ENCODE data around the gene TUBGCP2. TPM values are rescaled to one million over a fixed set of nuclear protein-coding genes. Genes with fewer than 3 reads are reported as not detected.

The TUBGCP2 gene
- total RNA-seq, 1 donor from 2014 or later, result 55.4 TPM

DNA sequence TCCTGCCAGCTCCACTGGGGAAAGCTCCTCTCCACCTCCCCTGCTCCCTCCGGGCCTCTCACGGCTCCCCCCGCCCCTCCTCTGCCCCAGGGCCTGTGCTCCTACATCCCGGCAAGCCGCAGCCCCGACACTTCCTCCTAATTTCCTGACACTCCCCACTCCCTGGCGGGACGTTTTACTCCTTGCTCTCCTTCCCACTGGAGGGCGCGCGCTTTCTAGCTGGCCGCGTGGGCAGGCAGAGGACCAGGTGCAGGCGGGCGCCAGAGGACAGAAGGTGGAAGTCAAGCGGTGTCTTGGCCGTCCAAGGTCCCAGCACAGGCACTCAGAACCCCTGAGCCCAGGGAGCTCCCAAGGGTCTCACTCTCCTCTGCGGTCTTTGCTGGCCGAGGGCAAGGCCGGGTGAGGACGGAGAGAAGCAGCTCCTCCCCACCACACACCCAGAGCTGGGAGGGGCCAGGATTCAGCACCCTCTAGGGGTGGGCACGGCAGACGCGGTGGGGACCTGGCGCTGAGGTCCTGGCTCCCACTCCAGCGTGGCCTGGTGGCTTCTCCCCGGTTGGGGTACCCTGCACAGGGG is 51.1 kb downstream of the TUBGCP2 start:
- Histone ChIP-seq H2AFZ (replicated peaks) (peak overlapping the region; percentile 83), H3K79me2 (ENCODE audit: low read depth) (no peaks in the 10 kb centered on the region), H3K27ac (no peak overlapping the region), H3K9ac (no peak overlapping the region), H3K4me3 (peak overlapping the region; percentile 26), H3K36me3 (no peaks in the 10 kb centered on the region), H3F3A (ENCODE audit: low read depth) (peaks cover 8% of the 10 kb centered on the region), H3K4me2 (peak overlapping the region; percentile 74), H3K9me3 (ENCODE audit: low read depth) (no peaks in the 10 kb centered on the region), H3K27me3 (peaks cover 12% of the 10 kb centered on the region), H4K20me1 (ENCODE audit: low read depth) (no peaks in the 10 kb centered on the region), H3K4me1 (peaks cover 19% of the 10 kb centered on the region)
- Mint-ChIP-seq H3K27ac (no peak overlapping the region), H3K4me3 (peak overlapping the region; percentile 63), H3K4me1 (peaks cover 28% of the 10 kb centered on the region), H3K36me3 (no peaks in the 10 kb centered on the region), H3K9me3 (no peaks in the 10 kb centered on the region), H3K27me3 (ENCODE audit: insufficient read depth, low read depth) (peaks cover 7% of the 10 kb centered on the region)
- peak; percentile 70 for DNase-seq (ENCODE audit: low spot score)
- TF ChIP-seq, protein P1, sequence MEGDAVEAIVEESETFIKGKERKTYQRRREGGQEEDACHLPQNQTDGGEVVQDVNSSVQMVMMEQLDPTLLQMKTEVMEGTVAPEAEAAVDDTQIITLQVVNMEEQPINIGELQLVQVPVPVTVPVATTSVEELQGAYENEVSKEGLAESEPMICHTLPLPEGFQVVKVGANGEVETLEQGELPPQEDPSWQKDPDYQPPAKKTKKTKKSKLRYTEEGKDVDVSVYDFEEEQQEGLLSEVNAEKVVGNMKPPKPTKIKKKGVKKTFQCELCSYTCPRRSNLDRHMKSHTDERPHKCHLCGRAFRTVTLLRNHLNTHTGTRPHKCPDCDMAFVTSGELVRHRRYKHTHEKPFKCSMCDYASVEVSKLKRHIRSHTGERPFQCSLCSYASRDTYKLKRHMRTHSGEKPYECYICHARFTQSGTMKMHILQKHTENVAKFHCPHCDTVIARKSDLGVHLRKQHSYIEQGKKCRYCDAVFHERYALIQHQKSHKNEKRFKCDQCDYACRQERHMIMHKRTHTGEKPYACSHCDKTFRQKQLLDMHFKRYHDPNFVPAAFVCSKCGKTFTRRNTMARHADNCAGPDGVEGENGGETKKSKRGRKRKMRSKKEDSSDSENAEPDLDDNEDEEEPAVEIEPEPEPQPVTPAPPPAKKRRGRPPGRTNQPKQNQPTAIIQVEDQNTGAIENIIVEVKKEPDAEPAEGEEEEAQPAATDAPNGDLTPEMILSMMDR (IDR thresholded peaks at IDR 0.05), result peak; percentile 39
- TF ChIP-seq EZH2phosphoT487 (IDR thresholded peaks at IDR 0.05), result no peak
- TF ChIP-seq EZH2 (IDR thresholded peaks at IDR 0.05), result no peak

GRCh38 chr10:133255323-133255722 is 53.3 kb downstream of the TUBGCP2 start:
- Mint-ChIP-seq H3K36me3 (no peaks in the 10 kb centered on the region), H3K9me3 (no peaks in the 10 kb centered on the region), H3K4me1 (peaks cover 25% of the 10 kb centered on the region), H3K27ac (no peak overlapping the region), H3K27me3 (ENCODE audit: insufficient read depth, low read depth) (peaks cover 6% of the 10 kb centered on the region), H3K4me3 (no peak overlapping the region)
- H3K9me3 ChIP-seq (ENCODE audit: low read depth), result no peaks in the 10 kb centered on the region
- peaks cover 8% of the 10 kb centered on the region for H3F3A ChIP-seq (ENCODE audit: low read depth)
- H2AFZ ChIP-seq (replicated peaks), result no peak overlapping the region
- TF ChIP-seq EZH2 (IDR thresholded peaks at IDR 0.05) (no peak), EZH2phosphoT487 (IDR thresholded peaks at IDR 0.05) (no peak)
- TF ChIP-seq, protein P1 (IDR thresholded peaks at IDR 0.05), result no peak
- no peak overlapping the region for H3K9ac ChIP-seq
- peaks cover 10% of the 10 kb centered on the region for H3K4me1 ChIP-seq
- no peak overlapping the region for H3K4me3 ChIP-seq
- no peak for DNase-seq (ENCODE audit: low spot score)
- H3K79me2 ChIP-seq (ENCODE audit: low read depth), result no peaks in the 10 kb centered on the region
- no peak overlapping the region for H3K4me2 ChIP-seq
- no peaks in the 10 kb centered on the region for H3K27me3 ChIP-seq
- H4K20me1 ChIP-seq (ENCODE audit: low read depth), result no peaks in the 10 kb centered on the region
- H3K36me3 ChIP-seq, result no peaks in the 10 kb centered on the region
- H3K27ac ChIP-seq, result no peak overlapping the region

DNA sequence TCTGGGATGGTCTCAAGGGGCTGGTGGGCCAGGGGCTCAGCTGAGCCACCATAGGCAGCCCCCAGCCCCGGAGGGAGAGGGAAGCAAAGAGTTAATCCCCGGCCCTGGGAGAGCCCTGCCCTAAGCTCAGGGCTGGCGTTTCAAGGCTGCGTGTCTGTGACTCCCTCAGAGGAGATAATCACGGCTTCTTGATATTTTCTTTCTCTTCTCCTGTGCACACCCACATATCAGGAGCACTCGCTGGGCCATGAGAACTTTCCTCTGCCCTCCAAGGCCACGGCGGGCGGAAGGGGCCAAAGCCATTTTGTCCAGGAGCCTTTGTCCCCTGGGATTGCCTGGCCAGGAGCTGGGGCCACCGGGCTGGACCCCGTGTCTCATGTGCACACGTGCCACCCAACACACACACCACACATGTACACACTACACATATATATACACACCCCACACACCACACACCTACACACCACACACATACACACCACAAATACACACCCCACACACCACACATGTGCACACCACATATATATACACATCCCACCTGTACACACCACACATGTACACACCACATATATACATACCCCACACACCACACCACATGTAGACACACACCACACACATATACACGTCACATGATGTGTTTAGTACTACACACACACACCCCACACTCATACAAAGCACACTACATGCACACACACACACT is 54.1 kb downstream of the TUBGCP2 start:
- H3K9ac ChIP-seq, result no peak overlapping the region
- no peak overlapping the region for H3K4me3 ChIP-seq
- H3K9me3 ChIP-seq (ENCODE audit: low read depth), result no peaks in the 10 kb centered on the region
- H3K4me1 Mint-ChIP-seq, result peaks cover 23% of the 10 kb centered on the region
- no peaks in the 10 kb centered on the region for H3K27me3 ChIP-seq
- DNase-seq (ENCODE audit: low spot score), result no peak
- no peaks in the 10 kb centered on the region for H3K36me3 ChIP-seq
- H4K20me1 ChIP-seq (ENCODE audit: low read depth), result no peaks in the 10 kb centered on the region
- no peak overlapping the region for H3K4me2 ChIP-seq
- no peaks in the 10 kb centered on the region for H3K36me3 Mint-ChIP-seq
- H3F3A ChIP-seq (ENCODE audit: low read depth), result peaks cover 8% of the 10 kb centered on the region
- peaks cover 11% of the 10 kb centered on the region for H3K27me3 Mint-ChIP-seq (ENCODE audit: insufficient read depth, low read depth)
- TF ChIP-seq, protein P1 (IDR thresholded peaks at IDR 0.05), result no peak
- TF ChIP-seq EZH2phosphoT487 (IDR thresholded peaks at IDR 0.05), result no peak
- TF ChIP-seq EZH2 (IDR thresholded peaks at IDR 0.05), result no peak
- peak overlapping the region; percentile 30 for H3K27ac Mint-ChIP-seq
- H3K9me3 Mint-ChIP-seq, result no peaks in the 10 kb centered on the region
- H2AFZ ChIP-seq (replicated peaks), result peak overlapping the region; percentile 37
- H3K79me2 ChIP-seq (ENCODE audit: low read depth), result no peaks in the 10 kb centered on the region
- H3K4me1 ChIP-seq, result peaks cover 10% of the 10 kb centered on the region
- no peak overlapping the region for H3K27ac ChIP-seq
- H3K4me3 Mint-ChIP-seq, result peak overlapping the region; percentile 7

All from neural progenitor cell (in vitro differentiated cells).